Mucosa of stomach (tissue), 1 donor: ENCODE measurements around the gene MCUR1.
"Not testable (repeated sequence)": the region's sequence is repeated elsewhere in the genome, so short reads cannot be mapped to it uniquely, and the experiment has no call there.

ENCODE experiments used
- H3K27me3 ChIP-seq: one replicate; pipeline ENCODE4 v1.7.0; 2013; ENCODE audit warnings: mild to moderate bottlenecking, low read length; ENCODE audit not compliant: control insufficient read depth, insufficient read depth
- H3K36me3 ChIP-seq: one replicate; pipeline ENCODE4 v1.7.0; 2013; ENCODE audit warnings: low read length; ENCODE audit not compliant: control insufficient read depth, insufficient read depth
- H3K4me1 ChIP-seq: one replicate; pipeline ENCODE4 v1.7.0; 2013; ENCODE audit warnings: mild to moderate bottlenecking, low read length; ENCODE audit not compliant: control insufficient read depth, insufficient read depth
- H3K4me3 ChIP-seq: one replicate; pipeline ENCODE4 v1.7.0; 2013; ENCODE audit warnings: low read length
- H3K9ac ChIP-seq: one replicate; pipeline ENCODE4 v1.7.0; 2013; ENCODE audit warnings: mild to moderate bottlenecking, low read length, moderate library complexity
- H3K9me3 ChIP-seq: one replicate; pipeline ENCODE4 v1.7.0; 2013; ENCODE audit warnings: mild to moderate bottlenecking, low read length, moderate library complexity; ENCODE audit not compliant: control insufficient read depth
- donor health status: Pancreatic carcinoma.

MCUR1 gene

GRCh38 chr6:13846841-13847240 lies 32.5 kb upstream of the MCUR1 start:
- no peaks in the 10 kb centered on the region for H3K9me3 ChIP-seq
- no peaks in the 10 kb centered on the region for H3K36me3 ChIP-seq
- peaks cover 5% of the 10 kb centered on the region for H3K27me3 ChIP-seq
- no peaks in the 10 kb centered on the region for H3K4me1 ChIP-seq
- no peak overlapping the region for H3K4me3 ChIP-seq
- H3K9ac ChIP-seq: no peak overlapping the region

GRCh38 chr6:13841936-13842335 lies 27.6 kb upstream of the MCUR1 start:
- Histone ChIP-seq H3K27me3 (no peaks in the 10 kb centered on the region), H3K9ac (no peak overlapping the region), H3K36me3 (no peaks in the 10 kb centered on the region), H3K4me1 (no peaks in the 10 kb centered on the region), H3K9me3 (no peaks in the 10 kb centered on the region), H3K4me3 (no peak overlapping the region)

GRCh38 chr6:13838616-13839015 lies 24.3 kb upstream of the MCUR1 start:
- H3K27me3 ChIP-seq: no peaks in the 10 kb centered on the region
- H3K9ac ChIP-seq: no peak overlapping the region
- no peaks in the 10 kb centered on the region for H3K36me3 ChIP-seq
- no peak overlapping the region for H3K4me3 ChIP-seq
- no peaks in the 10 kb centered on the region for H3K9me3 ChIP-seq
- no peaks in the 10 kb centered on the region for H3K4me1 ChIP-seq

- Histone ChIP-seq H3K4me1 (no peaks in the 10 kb centered on the region), H3K36me3 (no peaks in the 10 kb centered on the region), H3K27me3 (no peaks in the 10 kb centered on the region), H3K4me3 (no peak overlapping the region), H3K9me3 (no peaks in the 10 kb centered on the region), H3K9ac (no peak overlapping the region)
Measured at GRCh38 chr6:13836170-13836569, 21.8 kb upstream of the MCUR1 start.

GRCh38 chr6:13834790-13835189 lies 20.4 kb upstream of the MCUR1 start:
- Histone ChIP-seq H3K36me3 (no peaks in the 10 kb centered on the region), H3K4me1 (no peaks in the 10 kb centered on the region), H3K4me3 (no peak overlapping the region), H3K27me3 (no peaks in the 10 kb centered on the region), H3K9me3 (no peaks in the 10 kb centered on the region), H3K9ac (no peak overlapping the region)

- H3K4me3 ChIP-seq, H3K9ac ChIP-seq, H3K9me3 ChIP-seq: not testable (repeated sequence)
Measured at GRCh38 chr6:13834018-13834417, 19.7 kb upstream of the MCUR1 start.

GRCh38 chr6:13832778-13833177 lies 18.4 kb upstream of the MCUR1 start:
- Histone ChIP-seq H3K9me3 (no peaks in the 10 kb centered on the region), H3K4me3 (no peak overlapping the region), H3K27me3 (no peaks in the 10 kb centered on the region), H3K4me1 (no peaks in the 10 kb centered on the region), H3K9ac (no peak overlapping the region), H3K36me3 (no peaks in the 10 kb centered on the region)

More at GRCh38 chr6:13834018-13834417, 19.7 kb upstream of the MCUR1 start:
- not testable (repeated sequence) for H3K36me3 ChIP-seq, H3K27me3 ChIP-seq, H3K4me1 ChIP-seq

GRCh38 chr6:13831615-13832014 lies 17.3 kb upstream of the MCUR1 start:
- Histone ChIP-seq H3K9me3 (no peaks in the 10 kb centered on the region), H3K9ac (no peak overlapping the region)

GRCh38 chr6:13830803-13831202 lies 16.4 kb upstream of the MCUR1 start:
- no peak overlapping the region for H3K4me3 ChIP-seq

More at GRCh38 chr6:13831615-13832014, 17.3 kb upstream of the MCUR1 start:
- Histone ChIP-seq H3K4me1 (no peaks in the 10 kb centered on the region), H3K4me3 (no peak overlapping the region), H3K36me3 (no peaks in the 10 kb centered on the region), H3K27me3 (no peaks in the 10 kb centered on the region)

GRCh38 chr6:13829419-13829818 lies 15.1 kb upstream of the MCUR1 start:
- not testable (repeated sequence) for H3K36me3 ChIP-seq, H3K4me1 ChIP-seq, H3K27me3 ChIP-seq, H3K4me3 ChIP-seq, H3K9me3 ChIP-seq, H3K9ac ChIP-seq

More at GRCh38 chr6:13830803-13831202, 16.4 kb upstream of the MCUR1 start:
- no peaks in the 10 kb centered on the region for H3K9me3 ChIP-seq
- H3K4me1 ChIP-seq: no peaks in the 10 kb centered on the region
- H3K27me3 ChIP-seq: no peaks in the 10 kb centered on the region
- no peaks in the 10 kb centered on the region for H3K36me3 ChIP-seq
- no peak overlapping the region for H3K9ac ChIP-seq

- not testable (repeated sequence) for H3K4me3 ChIP-seq, H3K27me3 ChIP-seq, H3K9ac ChIP-seq, H3K9me3 ChIP-seq, H3K4me1 ChIP-seq, H3K36me3 ChIP-seq
Measured at GRCh38 chr6:13828656-13829301, 14.4 kb upstream of the MCUR1 start.

- Histone ChIP-seq H3K9me3 (no peaks in the 10 kb centered on the region), H3K36me3 (no peaks in the 10 kb centered on the region), H3K4me3 (no peak overlapping the region), H3K9ac (no peak overlapping the region), H3K27me3 (no peaks in the 10 kb centered on the region), H3K4me1 (no peaks in the 10 kb centered on the region)
Measured at GRCh38 chr6:13827032-13827431, 12.7 kb upstream of the MCUR1 start.

GRCh38 chr6:13825871-13826270 lies 11.5 kb upstream of the MCUR1 start:
- Histone ChIP-seq H3K27me3 (no peaks in the 10 kb centered on the region), H3K4me1 (no peaks in the 10 kb centered on the region), H3K9ac (no peak overlapping the region), H3K36me3 (no peaks in the 10 kb centered on the region), H3K4me3 (no peak overlapping the region), H3K9me3 (no peaks in the 10 kb centered on the region)
